AG09309 (cell line): ENCODE measurements around the gene NELFB.
A peak's percentile ranks its signal among the peaks of the same experiment; 100 is the strongest.

Experiments
- DNase-seq: peaks from one replicate; pipeline ENCODE4 v3.0.0-alpha.2; 2010; ENCODE audit warnings: low read depth
- H3K4me3 ChIP-seq: 2 replicates; pipeline ENCODE4 v1.5.1; 2011; ENCODE audit warnings: mild to moderate bottlenecking, low read depth, low read length, moderate library complexity; ENCODE audit not compliant: control insufficient read depth
- TF ChIP-seq, protein P1 (sequence below): IDR thresholded peaks from 2 replicates; pipeline ENCODE4 v1.5.1; 2011; ENCODE audit warnings: mild to moderate bottlenecking, low read depth, low read length, inconsistent platforms; ENCODE audit not compliant: insufficient read depth, control insufficient read depth; ENCODE audit errors: missing control alignments

NELFB gene

GRCh38 chr9:137302449-137303150 lies 47.5 kb downstream of the NELFB start:
- peak overlapping the region; percentile 40 for H3K4me3 ChIP-seq
- no peak for DNase-seq
- TF ChIP-seq, protein P1, sequence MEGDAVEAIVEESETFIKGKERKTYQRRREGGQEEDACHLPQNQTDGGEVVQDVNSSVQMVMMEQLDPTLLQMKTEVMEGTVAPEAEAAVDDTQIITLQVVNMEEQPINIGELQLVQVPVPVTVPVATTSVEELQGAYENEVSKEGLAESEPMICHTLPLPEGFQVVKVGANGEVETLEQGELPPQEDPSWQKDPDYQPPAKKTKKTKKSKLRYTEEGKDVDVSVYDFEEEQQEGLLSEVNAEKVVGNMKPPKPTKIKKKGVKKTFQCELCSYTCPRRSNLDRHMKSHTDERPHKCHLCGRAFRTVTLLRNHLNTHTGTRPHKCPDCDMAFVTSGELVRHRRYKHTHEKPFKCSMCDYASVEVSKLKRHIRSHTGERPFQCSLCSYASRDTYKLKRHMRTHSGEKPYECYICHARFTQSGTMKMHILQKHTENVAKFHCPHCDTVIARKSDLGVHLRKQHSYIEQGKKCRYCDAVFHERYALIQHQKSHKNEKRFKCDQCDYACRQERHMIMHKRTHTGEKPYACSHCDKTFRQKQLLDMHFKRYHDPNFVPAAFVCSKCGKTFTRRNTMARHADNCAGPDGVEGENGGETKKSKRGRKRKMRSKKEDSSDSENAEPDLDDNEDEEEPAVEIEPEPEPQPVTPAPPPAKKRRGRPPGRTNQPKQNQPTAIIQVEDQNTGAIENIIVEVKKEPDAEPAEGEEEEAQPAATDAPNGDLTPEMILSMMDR, result peak; percentile 56

- no peak for DNase-seq
- H3K4me3 ChIP-seq, result no peak overlapping the region
- TF ChIP-seq, protein P1, result no peak
Observed at GRCh38 chr9:137303151-137303892, 48.2 kb downstream of the NELFB start.

GRCh38 chr9:137303893-137304382 lies 48.8 kb downstream of the NELFB start:
- no peak for DNase-seq
- TF ChIP-seq, protein P1, result no peak
- no peak overlapping the region for H3K4me3 ChIP-seq

GRCh38 chr9:137304383-137305059 lies 49.4 kb downstream of the NELFB start:
- no peak for DNase-seq
- TF ChIP-seq, protein P1, result no peak

DNA sequence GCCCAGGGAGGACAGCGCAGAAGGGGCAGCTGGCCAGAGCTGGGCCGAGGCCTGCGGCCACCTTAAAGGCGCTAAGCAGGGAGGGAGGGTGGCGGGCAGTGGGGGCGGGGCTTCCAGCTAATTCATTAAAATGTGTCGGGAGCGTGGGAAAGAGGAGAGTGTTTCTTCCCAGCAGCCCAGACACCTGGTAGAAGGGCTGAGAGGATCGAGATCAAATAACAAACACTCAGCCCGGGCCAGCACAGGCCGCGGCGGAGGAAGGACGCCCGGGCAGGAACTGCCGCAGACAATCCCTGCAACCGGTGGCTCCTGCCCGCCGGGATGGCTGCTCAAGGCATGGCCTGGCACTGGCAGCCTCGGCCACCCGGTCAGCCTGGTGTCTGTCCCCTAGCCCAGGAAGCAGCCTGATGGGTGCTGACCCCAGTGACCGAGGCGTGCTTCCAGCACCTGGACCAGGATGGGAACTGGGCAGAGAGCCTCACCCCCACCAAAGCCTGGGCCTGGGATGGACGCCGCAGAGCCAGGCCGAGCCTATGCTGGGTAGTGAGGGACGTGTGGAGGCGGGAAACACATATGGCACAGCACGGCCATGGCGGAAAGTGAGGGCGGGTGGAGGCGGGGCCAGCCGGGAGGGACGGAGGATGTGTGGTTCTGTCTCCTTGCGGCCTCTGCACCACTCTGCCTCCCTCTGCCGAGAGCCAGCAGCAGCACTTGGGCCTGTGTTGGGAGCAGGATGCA lies 50.1 kb downstream of the NELFB start:
- no peak for DNase-seq
- H3K4me3 ChIP-seq, result no peak overlapping the region
- TF ChIP-seq, protein P1, result peak; percentile 14

More at GRCh38 chr9:137304383-137305059, 49.4 kb downstream of the NELFB start:
- no peak overlapping the region for H3K4me3 ChIP-seq

DNA sequence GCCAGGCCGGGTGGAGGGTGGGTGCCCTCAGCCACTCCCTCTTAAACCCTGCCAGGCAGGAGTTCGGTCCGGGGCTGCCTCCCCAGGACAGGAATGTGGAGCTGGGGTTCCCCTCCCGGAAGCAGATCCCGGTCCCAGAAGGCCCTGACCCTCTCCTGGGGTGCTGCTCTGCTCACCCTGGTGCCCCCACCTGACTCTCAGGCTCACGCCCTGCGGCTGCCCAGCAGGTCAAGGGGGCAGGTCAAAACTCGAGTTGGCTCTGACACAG lies 50.6 kb downstream of the NELFB start:
- TF ChIP-seq, protein P1, result no peak
- no peak for DNase-seq
- no peak overlapping the region for H3K4me3 ChIP-seq
